Spleen (tissue), 11 donors: ENCODE measurements around the gene KCNJ6. TPM values are rescaled to one million over a fixed set of nuclear protein-coding genes. Genes with fewer than 3 reads are reported as not detected.

Experiments
- DNase-seq: peaks from one replicate; pipeline ENCODE4 v3.0.0-alpha.2; 2020
- H3K27ac ChIP-seq, 8 donors: fragments of 200-600 bp; sonication (generic) in 7 of 8; 1 replicate in 4 of 8; 2 replicates in 4 of 8; pipeline versions ENCODE4 v1.5.0 to v1.8.0; 2016 to 2021; ENCODE audit warnings: inconsistent platforms in 4 of 8, mild to moderate bottlenecking in 4 of 8, moderate library complexity in 1 of 8
- H3K27me3 ChIP-seq, 7 donors: fragments of 200-600 bp; sonication (generic) in 6 of 7; replicated peaks in 1 of 7; 1 replicate in 4 of 7; 2 replicates in 3 of 7; pipeline versions ENCODE4 v1.5.0 to v1.8.0; 2016 to 2021; ENCODE audit warnings: inconsistent platforms in 3 of 7, mild to moderate bottlenecking in 1 of 7
- H3K36me3 ChIP-seq, 6 donors: fragments of 200-600 bp; sonication (generic) in 5 of 6; 1 replicate in 4 of 6; 2 replicates in 2 of 6; pipeline versions ENCODE4 v1.5.0 to v1.8.0; 2016 to 2021; ENCODE audit warnings: inconsistent platforms in 2 of 6
- H3K4me1 ChIP-seq, 6 donors: fragments of 200-600 bp; sonication (generic) in 5 of 6; 1 replicate in 3 of 6; 2 replicates in 3 of 6; pipeline versions ENCODE4 v1.5.0 to v1.8.0; 2016 to 2021; ENCODE audit warnings: inconsistent platforms in 3 of 6
- H3K4me3 ChIP-seq, 8 donors: fragments of 200-600 bp; sonication (generic) in 7 of 8; 1 replicate in 4 of 8; 2 replicates in 4 of 8; pipeline versions ENCODE4 v1.5.0 to v1.8.0; 2016 to 2021; ENCODE audit warnings: inconsistent platforms in 4 of 8, mild to moderate bottlenecking in 4 of 8, moderate library complexity in 2 of 8
- H3K9me3 ChIP-seq, 8 donors: fragments of 200-600 bp; sonication (generic) in 7 of 8; 1 replicate in 4 of 8; 2 replicates in 4 of 8; pipeline versions ENCODE4 v1.5.0 to v1.8.0; 2016 to 2021; ENCODE audit warnings: inconsistent platforms in 4 of 8
- CTCF ChIP-seq, 11 experiments: fragments of 200-600 bp in 7 of 11; fragments of 450-650 bp in 4 of 11; sonication (generic) in 4 of 11; IDR thresholded peaks in 8 of 11; conservative IDR thresholded peaks in 3 of 11; 1 replicate in 7 of 11; 2 replicates in 4 of 11; pipeline versions ENCODE4 v1.4.0 to v1.8.0; 2016 to 2021; ENCODE audit warnings: antibody characterized with exemption in 11 of 11, inconsistent platforms in 4 of 11, mild to moderate bottlenecking in 1 of 11
- POLR2A ChIP-seq, 3 donors: fragments of 450-650 bp; IDR thresholded peaks; one replicate each; pipeline ENCODE4 v1.5.1; 2017; ENCODE audit warnings: antibody characterized with exemption in 3 of 3, mild to moderate bottlenecking in 1 of 3
- POLR2AphosphoS5 ChIP-seq, 3 donors: sonication (generic); formaldehyde crosslinking; IDR thresholded peaks; one replicate each; pipeline ENCODE4 v1.5.1; 2017; ENCODE audit warnings: antibody characterized with exemption in 3 of 3
- WGBS, 5 donors: extraction: QIAGEN DNeasy Blood & Tissue Kit in 3 of 5; methylation state at CpG; one replicate each; pipeline versions ENCODE4 v1.1.5 to v1.1.7; 2013 to 2018; 5-methylcytosine and 5-hydroxymethylcytosine counted together
- intact Hi-C: fragments of 100-400 bp; cut with DNase I; formaldehyde crosslinking; loops from one replicate; pipeline ENCODE4 v1.15.0; 2023; ENCODE audit warnings: low total_unique reads
- polyA plus RNA-seq, 3 donors: library from polyadenylated mRNA; stranded (reverse); fragments of 200-250 nt; gene quantifications; one replicate each; pipeline ENCODE4 v1.2.1, GENCODE V29; 2013
- total RNA-seq, 7 donors: library from RNA; depleted of rRNA in 3 of 7; stranded (reverse); fragments of >200 nt in 3 of 7; fragmentation: NEBNext Ultra II Directional in 4 of 7; extraction: Animal tissue kit (Norgen Biotek cat#: 25700) in 4 of 7; gene quantifications; one replicate each; pipeline versions ENCODE4 v1.1.0 to v1.2.1, GENCODE V29; 2016 to 2021
- donor health status: healthy with polysubstance abuse.
- donor health status: DM: no; HTN: no; CAD: no; lungs with moderate emphysema.
- donor health status: DM: no; HTN: no; CAD: no.
- donor health status: Bipolar disorder and iron deficiency.
- donor health status: healthy.
- donor health status: DM: no; HTN: no; CAD: no.
- donor health status: DM: yes; HTN: yes; CAD: no.

KCNJ6 gene
- total and polyA plus RNA-seq, 10 donors, result under 0.01 to 0.36 (median 0.10) TPM; not detected in 6

DNA sequence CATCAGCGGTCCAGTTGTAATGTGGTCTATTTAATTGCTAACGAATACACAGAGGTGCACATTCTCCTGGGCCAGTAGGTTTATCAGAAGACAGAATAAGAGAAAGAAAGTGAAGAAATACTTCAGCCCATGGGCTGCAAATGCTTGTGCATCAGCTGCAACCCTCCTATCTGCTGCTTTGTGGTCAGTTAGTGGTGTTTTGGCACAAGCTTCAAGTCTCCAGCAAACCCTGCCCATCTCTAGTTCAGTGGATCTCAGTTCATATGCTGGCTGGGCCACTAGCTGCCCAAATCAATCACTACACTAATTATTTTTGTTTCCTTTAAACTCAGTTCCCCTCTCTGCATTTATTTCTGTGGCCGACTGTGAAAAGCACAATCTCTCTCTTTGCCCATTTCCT lies 124.2 kb downstream of the KCNJ6 start:
- H3K27ac ChIP-seq, result no peak overlapping the region
- TF ChIP-seq POLR2AphosphoS5 (IDR thresholded peaks at IDR 0.05) (no peak), CTCF (IDR thresholded peaks at IDR 0.05 in 8 of 11, conservative IDR thresholded peaks at IDR 0.05 in 3 of 11) (no peak), POLR2A (IDR thresholded peaks at IDR 0.05) (no peak)
- no peak for DNase-seq
- H3K4me1 ChIP-seq, result no peaks in the 10 kb centered on the region
- H3K27me3 ChIP-seq, result no peaks in the 10 kb centered on the region
- intact Hi-C loops, result no loop called here
- H3K9me3 ChIP-seq, result no peaks in the 10 kb centered on the region
- no peaks in the 10 kb centered on the region for H3K36me3 ChIP-seq
- 75 to 94% (median 80%) methylated on average over 3 of the region's 3 CpGs for WGBS, 5 donors
- H3K4me3 ChIP-seq, result no peak overlapping the region

- H3K4me3 ChIP-seq, result no peak overlapping the region
- intact Hi-C loops, result no loop called here
- H3K27ac ChIP-seq, result no peak overlapping the region
- TF ChIP-seq POLR2A (IDR thresholded peaks at IDR 0.05) (no peak), POLR2AphosphoS5 (IDR thresholded peaks at IDR 0.05) (no peak), CTCF (IDR thresholded peaks at IDR 0.05 in 8 of 11, conservative IDR thresholded peaks at IDR 0.05 in 3 of 11) (no peak)
- WGBS, 5 donors, result 59 to 88% (median 75%) methylated on average over 5 of the region's 5 CpGs
- H3K27me3 ChIP-seq, result no peaks in the 10 kb centered on the region
- H3K4me1 ChIP-seq, result no peaks in the 10 kb centered on the region
- no peaks in the 10 kb centered on the region for H3K9me3 ChIP-seq
- H3K36me3 ChIP-seq, result no peaks in the 10 kb centered on the region
- no peak for DNase-seq
These were observed 125.4 kb downstream of the KCNJ6 start for GRCh38 chr21:37790905-37791304.

- H3K4me3 ChIP-seq, result no peak overlapping the region
- H3K27me3 ChIP-seq, result peaks cover 0 to 3% (median 0%) of the 10 kb centered on the region in 7 donors
- H3K36me3 ChIP-seq, result no peaks in the 10 kb centered on the region
- WGBS, 5 donors, result 67 to 88% (median 77%) methylated on average over 4 of the region's 4 CpGs
- H3K9me3 ChIP-seq, result no peaks in the 10 kb centered on the region
- no peak for DNase-seq
- no peak for TF ChIP-seq POLR2AphosphoS5 (IDR thresholded peaks at IDR 0.05)
- no peak for TF ChIP-seq CTCF (IDR thresholded peaks at IDR 0.05 in 8 of 11, conservative IDR thresholded peaks at IDR 0.05 in 3 of 11)
- TF ChIP-seq POLR2A (IDR thresholded peaks at IDR 0.05), result no peak
- no peak overlapping the region for H3K27ac ChIP-seq
- intact Hi-C loops, result no loop called here
- no peaks in the 10 kb centered on the region for H3K4me1 ChIP-seq
These were observed 127.8 kb downstream of the KCNJ6 start for GRCh38 chr21:37788503-37788902.

DNA sequence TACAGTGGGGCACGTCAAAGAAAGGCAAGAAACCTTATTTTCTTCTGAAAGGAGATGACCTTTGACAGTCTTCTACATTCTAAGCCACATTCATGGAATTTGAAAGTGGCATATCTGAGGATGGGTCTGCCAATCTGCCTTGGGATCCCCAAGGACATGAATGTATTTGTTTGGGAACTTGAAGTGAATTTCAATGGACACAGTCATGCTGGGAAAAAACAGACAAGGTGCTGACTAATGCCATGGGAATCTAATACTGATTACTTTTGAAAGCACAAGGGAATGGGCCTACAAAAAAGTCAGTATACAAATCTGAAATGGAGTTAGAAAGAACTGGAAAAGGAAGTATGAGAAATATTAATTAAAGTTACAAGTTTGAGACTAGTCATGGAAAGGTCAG lies 128.8 kb downstream of the KCNJ6 start:
- WGBS, 5 donors, result 75 to 88% (median 86%) methylated on average over 1 of the region's 1 CpG
- intact Hi-C loops, result no loop called here
- Histone ChIP-seq H3K36me3 (no peaks in the 10 kb centered on the region), H3K9me3 (peaks cover 0 to 8% (median under 1%) of the 10 kb centered on the region in 8 donors), H3K4me3 (no peak overlapping the region), H3K4me1 (no peaks in the 10 kb centered on the region), H3K27ac (no peak overlapping the region), H3K27me3 (peaks cover 0 to 3% (median 0%) of the 10 kb centered on the region in 7 donors)
- no peak for DNase-seq
- no peak for TF ChIP-seq POLR2A (IDR thresholded peaks at IDR 0.05)
- no peak for TF ChIP-seq POLR2AphosphoS5 (IDR thresholded peaks at IDR 0.05)
- TF ChIP-seq CTCF (IDR thresholded peaks at IDR 0.05 in 8 of 11, conservative IDR thresholded peaks at IDR 0.05 in 3 of 11), result no peak
